CD14-positive monocyte (primary cell): ENCODE results near the gene SUPT6H. TPM values are rescaled to one million over a fixed set of nuclear protein-coding genes. Genes with fewer than 3 reads are reported as not detected.

ENCODE experiments used
- DNase-seq, 3 donors: peaks; one replicate each; pipeline ENCODE4 v3.0.0-alpha.2; 2011 to 2022
- H2AFZ ChIP-seq: 2 replicates; pipeline ENCODE4 v1.6.0; 2012; ENCODE audit warnings: mild to moderate bottlenecking, low read depth, low read length, inconsistent platforms; ENCODE audit not compliant: insufficient read depth, poor library complexity, severe bottlenecking
- H3K27ac ChIP-seq, 2 donors: 1 replicate in 1 of 2; 2 replicates in 1 of 2; pipeline ENCODE4 v1.5.1; 2012 to 2013; ENCODE audit warnings: low read length in 2 of 2, control low read depth in 1 of 2, inconsistent platforms in 1 of 2, low read depth in 1 of 2, mild to moderate bottlenecking in 1 of 2
- H3K27me3 ChIP-seq, 2 donors: one replicate each; pipeline versions ENCODE4 v1.6.0 to v1.6.1; 2011 to 2013; ENCODE audit warnings: low read length in 2 of 2; ENCODE audit not compliant: control insufficient read depth in 2 of 2, insufficient read depth in 2 of 2
- H3K36me3 ChIP-seq, 2 donors: replicated peaks in 1 of 2; 1 replicate in 1 of 2; 2 replicates in 1 of 2; pipeline versions ENCODE4 v1.5.1 to v1.6.1; 2012 to 2013; ENCODE audit warnings: low read length in 2 of 2, control low read depth in 1 of 2, inconsistent platforms in 1 of 2, mild to moderate bottlenecking in 1 of 2; ENCODE audit not compliant: insufficient read depth in 2 of 2, control insufficient read depth in 1 of 2
- H3K4me1 ChIP-seq, 2 donors: 1 replicate in 1 of 2; 2 replicates in 1 of 2; pipeline versions ENCODE4 v1.5.1 to v1.6.1; 2012 to 2013; ENCODE audit warnings: low read length in 2 of 2, control low read depth in 1 of 2, inconsistent platforms in 1 of 2, mild to moderate bottlenecking in 1 of 2, moderate library complexity in 1 of 2; ENCODE audit not compliant: insufficient read depth in 2 of 2, control insufficient read depth in 1 of 2
- H3K4me2 ChIP-seq: replicated peaks from 2 replicates; pipeline ENCODE3; 2012; ENCODE audit warnings: low read length, moderate library complexity, mild to moderate bottlenecking; ENCODE audit not compliant: poor library complexity, severe bottlenecking; ENCODE audit errors: extremely low read depth
- H3K4me3 ChIP-seq, 3 experiments: fragments of 200-600 bp in 1 of 3; sonication (generic) in 1 of 3; replicated peaks in 1 of 3; 1 replicate in 2 of 3; 2 replicates in 1 of 3; pipeline ENCODE4 v1.5.1; 2011 to 2013; ENCODE audit warnings: low read length in 3 of 3, mild to moderate bottlenecking in 3 of 3, control low read depth in 2 of 3, low read depth in 2 of 3, inconsistent platforms in 1 of 3, moderate library complexity in 1 of 3
- H3K79me2 ChIP-seq: 2 replicates; pipeline ENCODE4 v1.6.0; 2012; ENCODE audit warnings: mild to moderate bottlenecking, control low read depth, inconsistent platforms, low read length, moderate library complexity; ENCODE audit not compliant: insufficient read depth
- H3K9ac ChIP-seq: 2 replicates; pipeline ENCODE4 v1.6.0; 2017; ENCODE audit warnings: low read length, mild to moderate bottlenecking; ENCODE audit not compliant: insufficient read depth, poor library complexity, severe bottlenecking
- H3K9me3 ChIP-seq, 2 donors: replicated peaks in 1 of 2; 1 replicate in 1 of 2; 2 replicates in 1 of 2; pipeline versions ENCODE4 v1.5.1 to v1.6.1; 2012 to 2013; ENCODE audit warnings: low read length in 2 of 2, control low read depth in 1 of 2; ENCODE audit not compliant: control insufficient read depth in 1 of 2, insufficient read depth in 1 of 2
- H4K20me1 ChIP-seq: 2 replicates; pipeline ENCODE4 v1.6.0; 2012; ENCODE audit warnings: mild to moderate bottlenecking, low read length, control low read depth, moderate library complexity; ENCODE audit not compliant: insufficient read depth
- H3K27ac Mint-ChIP-seq, 7 donors: one replicate each; pipeline ENCODE4 v1.8.0; 2020; ENCODE audit warnings: mild to moderate bottlenecking in 7 of 7, mixed read lengths in 7 of 7, moderate library complexity in 6 of 7, inconsistent platforms in 2 of 7
- H3K27me3 Mint-ChIP-seq, 3 donors: one replicate each; pipeline ENCODE4 v1.8.0; 2021 to 2022; ENCODE audit warnings: low read depth in 3 of 3, mild to moderate bottlenecking in 3 of 3, mixed read lengths in 3 of 3, moderate library complexity in 3 of 3, inconsistent platforms in 1 of 3
- H3K36me3 Mint-ChIP-seq, 2 donors: one replicate each; pipeline ENCODE4 v1.8.0; 2020; ENCODE audit warnings: mixed read lengths in 2 of 2, inconsistent platforms in 1 of 2, mild to moderate bottlenecking in 1 of 2
- H3K4me1 Mint-ChIP-seq: one replicate; pipeline ENCODE4 v1.8.0; 2020; ENCODE audit warnings: mild to moderate bottlenecking, mixed read lengths
- H3K4me3 Mint-ChIP-seq, 2 donors: one replicate each; pipeline ENCODE4 v1.8.0; 2020; ENCODE audit warnings: mild to moderate bottlenecking in 2 of 2, mixed read lengths in 2 of 2, moderate library complexity in 1 of 2
- H3K9me3 Mint-ChIP-seq, 7 donors: one replicate each; pipeline ENCODE4 v1.8.0; 2020 to 2022; ENCODE audit warnings: mixed read lengths in 7 of 7, mild to moderate bottlenecking in 6 of 7, moderate library complexity in 6 of 7, inconsistent platforms in 2 of 7
- CTCF ChIP-seq: fragments of 200-600 bp; IDR thresholded peaks from one replicate; pipeline ENCODE4 v1.8.0; 2022; ENCODE audit warnings: antibody characterized with exemption, mild to moderate bottlenecking
- WGBS: methylation state at CpG from one replicate; pipeline ENCODE4 v1.1.5; 2013; ENCODE audit warnings: missing lambda C conversion rate; ENCODE audit not compliant: insufficient coverage; 5-methylcytosine and 5-hydroxymethylcytosine counted together
- intact Hi-C, 2 donors: fragments of 100-400 bp; cut with micrococcal nuclease; formaldehyde crosslinking; loops; one replicate each; pipeline versions ENCODE4 v1.15.0 to v1.15.1; 2023
- polyA plus RNA-seq, 3 donors: library from polyadenylated mRNA; depleted of rRNA in 1 of 3; unstranded in 2 of 3; stranded (reverse) in 1 of 3; fragments of 300-500 nt in 2 of 3; fragments of >200 nt in 1 of 3; fragmentation: Illumina TruSeq in 2 of 3; gene quantifications; 1 replicate in 2 of 3; 2 replicates in 1 of 3; pipeline ENCODE4 v1.2.3, GENCODE V29; 2012 to 2021

Gene SUPT6H
- polyA plus RNA-seq, 3 donors, result 3.8 to 33.9 (median 7.8) TPM

- H3K4me1 ChIP-seq, result no peaks in the 10 kb centered on the region
- no peak overlapping the region for H3K9ac ChIP-seq
- intact Hi-C loops, result no loop called here
- H3K27me3 ChIP-seq, result no peaks in the 10 kb centered on the region
- no peak overlapping the region for H3K4me3 ChIP-seq
- peaks cover 91 to 96% of the 10 kb centered on the region in 2 donors for H3K36me3 ChIP-seq
- Mint-ChIP-seq H3K4me3 (no peak overlapping the region), H3K27ac (no peak overlapping the region), H3K36me3 (peaks cover 86 to 94% of the 10 kb centered on the region in 2 donors), H3K27me3 (no peaks in the 10 kb centered on the region), H3K9me3 (no peaks in the 10 kb centered on the region), H3K4me1 (no peaks in the 10 kb centered on the region)
- H3K27ac ChIP-seq, result peak overlapping the region in 1 of 2 donors; percentile 14
- TF ChIP-seq CTCF, result no peak
- no peak overlapping the region for H3K4me2 ChIP-seq
- H3K9me3 ChIP-seq, result no peaks in the 10 kb centered on the region
- no peaks in the 10 kb centered on the region for H3K79me2 ChIP-seq
- DNase-seq, result no peak
- H4K20me1 ChIP-seq, result peaks cover 62% of the 10 kb centered on the region
- WGBS, result 100% methylated on average over 2 of the region's 2 CpGs
- H2AFZ ChIP-seq, result no peak overlapping the region
These were observed 37.9 kb upstream of the SUPT6H start for GRCh38 chr17:28624148-28624547.

GRCh38 chr17:28626818-28627217, 35.2 kb upstream of the SUPT6H start:
- peaks cover 71% of the 10 kb centered on the region for H4K20me1 ChIP-seq
- H3K4me1 Mint-ChIP-seq, result no peaks in the 10 kb centered on the region
- no peak for DNase-seq
- 90% methylated on average over 3 of the region's 4 CpGs for whole genome bisulfite sequencing
- H3K9me3 Mint-ChIP-seq, result no peaks in the 10 kb centered on the region
- no peaks in the 10 kb centered on the region for H3K27me3 Mint-ChIP-seq
- H3K9me3 ChIP-seq, result no peaks in the 10 kb centered on the region
- no peak overlapping the region for H3K27ac Mint-ChIP-seq
- intact Hi-C loops, result no loop called here
- no peak overlapping the region for H2AFZ ChIP-seq
- H3K36me3 ChIP-seq, result peaks cover 86 to 94% of the 10 kb centered on the region in 2 donors
- H3K4me2 ChIP-seq, result no peak overlapping the region
- no peaks in the 10 kb centered on the region for H3K79me2 ChIP-seq
- no peak for TF ChIP-seq CTCF
- H3K27me3 ChIP-seq, result no peaks in the 10 kb centered on the region
- H3K36me3 Mint-ChIP-seq, result peaks cover 80 to 93% of the 10 kb centered on the region in 2 donors
- no peak overlapping the region for H3K4me3 Mint-ChIP-seq
- H3K9ac ChIP-seq, result no peak overlapping the region
- H3K4me1 ChIP-seq, result no peaks in the 10 kb centered on the region
- H3K4me3 ChIP-seq, result no peak overlapping the region
- no peak overlapping the region for H3K27ac ChIP-seq
